PC-3 (cell line): ENCODE results near the gene NVL.

Experiments
- EZH2 ChIP-seq: fragments of 300-600 bp; sonication (generic); IDR thresholded peaks from one replicate; pipeline ENCODE4 v1.6.1; 2017; ENCODE audit warnings: antibody characterized with exemption, mild to moderate bottlenecking, low read length; ENCODE audit not compliant: unreplicated experiment
- TF ChIP-seq, protein P1 (sequence below): fragments of 300-600 bp; sonication (generic); conservative IDR thresholded peaks from 2 replicates; pipeline ENCODE4 v1.5.1; 2017; ENCODE audit warnings: antibody characterized with exemption, low read depth, mild to moderate bottlenecking, low read length

DNA sequence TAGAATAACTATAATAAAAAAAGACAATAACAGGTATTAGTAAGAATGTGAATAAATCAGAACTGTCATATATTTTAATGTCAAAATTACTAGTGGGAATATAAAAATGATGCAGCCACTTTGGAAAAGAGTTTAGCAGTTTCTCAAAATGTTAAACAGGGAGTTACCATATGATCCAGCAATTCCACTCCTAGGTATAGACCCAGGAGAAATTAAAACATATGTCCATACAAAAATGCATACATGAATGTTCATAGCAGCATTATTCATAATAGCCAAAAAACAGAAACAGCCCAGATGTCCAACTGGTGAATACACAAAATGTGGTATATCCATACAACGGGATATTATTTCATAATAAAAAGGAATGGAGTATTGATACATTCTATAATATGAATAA is 71.6 kb downstream of the NVL start:
- no peak for TF ChIP-seq EZH2
- TF ChIP-seq, protein P1, sequence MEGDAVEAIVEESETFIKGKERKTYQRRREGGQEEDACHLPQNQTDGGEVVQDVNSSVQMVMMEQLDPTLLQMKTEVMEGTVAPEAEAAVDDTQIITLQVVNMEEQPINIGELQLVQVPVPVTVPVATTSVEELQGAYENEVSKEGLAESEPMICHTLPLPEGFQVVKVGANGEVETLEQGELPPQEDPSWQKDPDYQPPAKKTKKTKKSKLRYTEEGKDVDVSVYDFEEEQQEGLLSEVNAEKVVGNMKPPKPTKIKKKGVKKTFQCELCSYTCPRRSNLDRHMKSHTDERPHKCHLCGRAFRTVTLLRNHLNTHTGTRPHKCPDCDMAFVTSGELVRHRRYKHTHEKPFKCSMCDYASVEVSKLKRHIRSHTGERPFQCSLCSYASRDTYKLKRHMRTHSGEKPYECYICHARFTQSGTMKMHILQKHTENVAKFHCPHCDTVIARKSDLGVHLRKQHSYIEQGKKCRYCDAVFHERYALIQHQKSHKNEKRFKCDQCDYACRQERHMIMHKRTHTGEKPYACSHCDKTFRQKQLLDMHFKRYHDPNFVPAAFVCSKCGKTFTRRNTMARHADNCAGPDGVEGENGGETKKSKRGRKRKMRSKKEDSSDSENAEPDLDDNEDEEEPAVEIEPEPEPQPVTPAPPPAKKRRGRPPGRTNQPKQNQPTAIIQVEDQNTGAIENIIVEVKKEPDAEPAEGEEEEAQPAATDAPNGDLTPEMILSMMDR = no peak
